IMR-90 (cell line): ENCODE data around the gene NLE1. TPM values are rescaled to one million over a fixed set of nuclear protein-coding genes. Genes with fewer than 3 reads are reported as not detected.

ENCODE experiments used
- ATAC-seq: fragments of 200-7000 bp; cut with Tn5 transposase; 2 replicates; pipeline ENCODE4 v1.9.1; 2020; ENCODE audit warnings: low read depth, mild to moderate bottlenecking, moderate library complexity
- BruUV-seq: library from RNA; stranded (reverse); fragments of 400-500 nt; replicated peaks from 2 replicates; lab custom pipeline; 2021; lab: Mats Ljungman, UMichigan
- CTCF ChIA-PET: fragments of 300-600 bp; formaldehyde crosslinking; extraction: SDS; loops from one replicate; lab custom pipeline; 2021; ENCODE audit warnings: antibody characterized with exemption; lab: Yijun Ruan, JAX
- POLR2A ChIA-PET: fragments of 300-600 bp; sonication (Branson Sonifier 250); formaldehyde crosslinking; loops from one replicate; lab custom pipeline; 2022; ENCODE audit warnings: antibody characterized with exemption; ENCODE audit not compliant: unreplicated experiment; lab: Charles Lee
- DNase-seq: peaks from one replicate; pipeline ENCODE4 v3.0.0; 2013
- H2AFZ ChIP-seq: replicated peaks from 2 replicates; pipeline ENCODE3; 2013; ENCODE audit warnings: low read length, mild to moderate bottlenecking; ENCODE audit not compliant: poor library complexity
- H2AK5ac ChIP-seq: 2 replicates; pipeline ENCODE4 v1.6.1; 2013; ENCODE audit warnings: low read depth, low read length, inconsistent platforms
- H2AK9ac ChIP-seq: replicated peaks from 2 replicates; pipeline ENCODE3; 2013; ENCODE audit warnings: mild to moderate bottlenecking, low read depth, low read length, moderate library complexity; ENCODE audit not compliant: poor library complexity
- H2BK120ac ChIP-seq: 2 replicates; pipeline ENCODE4 v1.6.1; 2013; ENCODE audit warnings: low read depth, low read length, inconsistent platforms
- H2BK15ac ChIP-seq: 3 replicates; pipeline ENCODE4 v1.6.1; 2013; ENCODE audit warnings: low read depth, low read length, inconsistent platforms
- H2BK20ac ChIP-seq: 2 replicates; pipeline ENCODE4 v1.6.1; 2013; ENCODE audit warnings: low read depth, mild to moderate bottlenecking, inconsistent platforms, low read length, moderate library complexity
- H2BK5ac ChIP-seq: 2 replicates; pipeline ENCODE4 v1.6.1; 2013; ENCODE audit warnings: mild to moderate bottlenecking, low read depth, low read length, inconsistent platforms; ENCODE audit not compliant: poor library complexity, severe bottlenecking
- H3K14ac ChIP-seq: replicated peaks from 2 replicates; pipeline ENCODE4 v1.6.1; 2013; ENCODE audit warnings: low read depth, low read length, inconsistent platforms
- H3K18ac ChIP-seq: 2 replicates; pipeline ENCODE4 v1.6.1; 2013; ENCODE audit warnings: low read depth, low read length, control low read depth
- H3K23ac ChIP-seq: 2 replicates; pipeline ENCODE4 v1.6.1; 2013; ENCODE audit warnings: low read depth, low read length, inconsistent platforms
- H3K27ac ChIP-seq: 2 replicates; pipeline ENCODE4 v1.5.1; 2013; ENCODE audit warnings: mild to moderate bottlenecking, control low read depth, low read length; ENCODE audit not compliant: insufficient read depth
- H3K27me3 ChIP-seq: 2 replicates; pipeline ENCODE4 v1.6.1; 2013; ENCODE audit warnings: low read length; ENCODE audit not compliant: control insufficient read depth, insufficient read depth
- H3K36me3 ChIP-seq: 2 replicates; pipeline ENCODE4 v1.6.1; 2013; ENCODE audit warnings: low read length, mixed read lengths; ENCODE audit not compliant: control insufficient read depth, insufficient read depth
- H3K4ac ChIP-seq: 2 replicates; pipeline ENCODE4 v1.6.1; 2013; ENCODE audit warnings: low read depth, low read length, inconsistent platforms
- H3K4me1 ChIP-seq: 2 replicates; pipeline ENCODE4 v1.6.1; 2013; ENCODE audit warnings: low read length, mixed read lengths; ENCODE audit not compliant: control insufficient read depth, insufficient read depth
- H3K4me2 ChIP-seq: 2 replicates; pipeline ENCODE4 v1.6.1; 2013; ENCODE audit warnings: low read depth, mild to moderate bottlenecking, control low read depth, low read length, moderate library complexity
- H3K4me3 ChIP-seq: 2 replicates; pipeline ENCODE4 v1.5.1; 2013; ENCODE audit warnings: low read depth, mild to moderate bottlenecking, control low read depth, low read length, moderate library complexity; ENCODE audit not compliant: insufficient read depth
- H3K56ac ChIP-seq: 2 replicates; pipeline ENCODE4 v1.6.1; 2013; ENCODE audit warnings: low read length, inconsistent platforms; ENCODE audit not compliant: insufficient read depth; ENCODE audit errors: extremely low read depth
- H3K79me1 ChIP-seq, 2 experiments: 2 replicates each; pipeline ENCODE4 v1.6.1; 2013; ENCODE audit warnings: low read length in 2 of 2, inconsistent platforms in 1 of 2, low read depth in 1 of 2
- H3K9ac ChIP-seq: 2 replicates; pipeline ENCODE4 v1.6.1; 2013; ENCODE audit warnings: low read depth, low read length, control low read depth
- H3K9me1 ChIP-seq: 2 replicates; pipeline ENCODE4 v1.6.1; 2013; ENCODE audit warnings: low read length, inconsistent platforms; ENCODE audit not compliant: insufficient read depth
- H3K9me3 ChIP-seq: 2 replicates; pipeline ENCODE4 v1.6.1; 2013; ENCODE audit warnings: low read length; ENCODE audit not compliant: control insufficient read depth, insufficient read depth
- H4K20me1 ChIP-seq: 2 replicates; pipeline ENCODE4 v1.6.1; 2013; ENCODE audit warnings: low read length, inconsistent platforms; ENCODE audit not compliant: insufficient read depth
- H4K5ac ChIP-seq: 2 replicates; pipeline ENCODE4 v1.6.1; 2013; ENCODE audit warnings: mild to moderate bottlenecking, low read depth, low read length, control low read depth
- H4K8ac ChIP-seq, 2 experiments: 2 replicates each; pipeline ENCODE4 v1.6.1; 2013; ENCODE audit warnings: low read depth in 2 of 2, low read length in 2 of 2, control low read depth in 1 of 2, inconsistent platforms in 1 of 2
- H4K91ac ChIP-seq: 2 replicates; pipeline ENCODE4 v1.6.1; 2013; ENCODE audit warnings: low read depth, low read length, inconsistent platforms; ENCODE audit not compliant: insufficient read depth
- BHLHE40 ChIP-seq: fragments of 150-350 bp; IDR thresholded peaks from 2 replicates; pipeline ENCODE4 v1.6.1; 2016; ENCODE audit warnings: mild to moderate bottlenecking, low read depth, low read length
- CEBPB ChIP-seq: IDR thresholded peaks from 2 replicates; pipeline ENCODE4 v1.6.1; 2012; ENCODE audit warnings: low read depth, low read length, improper control_type of control experiment
- CHD1 ChIP-seq: IDR thresholded peaks from 2 replicates; pipeline ENCODE4 v1.6.1; 2012; ENCODE audit warnings: low read depth, low read length, improper control_type of control experiment
- ELK1 ChIP-seq: fragments of 150-350 bp; IDR thresholded peaks from 2 replicates; pipeline ENCODE4 v1.6.1; 2016; ENCODE audit warnings: low read depth, mild to moderate bottlenecking, low read length, moderate library complexity, borderline replicate concordance
- FOS ChIP-seq: fragments of 150-350 bp; IDR thresholded peaks from 2 replicates; pipeline ENCODE4 v1.6.1; 2016; ENCODE audit warnings: low read depth, low read length
- MAFK ChIP-seq: IDR thresholded peaks from 2 replicates; pipeline ENCODE4 v1.6.1; 2012; ENCODE audit warnings: low read depth, low read length, improper control_type of control experiment
- MAZ ChIP-seq: IDR thresholded peaks from 2 replicates; pipeline ENCODE4 v1.6.1; 2012; ENCODE audit warnings: low read depth, mild to moderate bottlenecking, low read length, improper control_type of control experiment, moderate library complexity, borderline replicate concordance
- MXI1 ChIP-seq: IDR thresholded peaks from 2 replicates; pipeline ENCODE4 v1.6.1; 2012; ENCODE audit warnings: low read depth, mild to moderate bottlenecking, low read length, moderate library complexity, borderline replicate concordance
- NFE2L2 ChIP-seq: fragments of 150-350 bp; IDR thresholded peaks from 2 replicates; pipeline ENCODE4 v1.6.1; 2016; ENCODE audit warnings: low read depth, mild to moderate bottlenecking, low read length
- POLR2A ChIP-seq: IDR thresholded peaks from 2 replicates; pipeline ENCODE4 v1.6.1; 2012; ENCODE audit warnings: mild to moderate bottlenecking, low read depth, low read length
- RAD21 ChIP-seq: IDR thresholded peaks from 2 replicates; pipeline ENCODE4 v1.6.1; 2012; ENCODE audit warnings: low read length, improper control_type of control experiment
- RCOR1 ChIP-seq: IDR thresholded peaks from 2 replicates; pipeline ENCODE4 v1.6.1; 2012; ENCODE audit warnings: mild to moderate bottlenecking, low read length, improper control_type of control experiment; ENCODE audit not compliant: insufficient replicate concordance
- RFX5 ChIP-seq: IDR thresholded peaks from 2 replicates; pipeline ENCODE4 v1.8.0; 2012; ENCODE audit warnings: low read depth, mild to moderate bottlenecking, low read length, moderate library complexity
- SMC3 ChIP-seq: fragments of 150-350 bp; IDR thresholded peaks from 2 replicates; pipeline ENCODE4 v1.6.1; 2016; ENCODE audit warnings: low read depth, mild to moderate bottlenecking, antibody characterized with exemption, low read length, moderate library complexity
- WGBS, 2 experiments: methylation state at CpG; one replicate each; pipeline versions ENCODE4 v1.1.5 to v1.1.7; 2013; ENCODE audit warnings: missing lambda C conversion rate in 2 of 2; ENCODE audit not compliant: insufficient read length in 1 of 2; ENCODE audit errors: extremely low coverage in 2 of 2; 5-methylcytosine and 5-hydroxymethylcytosine counted together
- dilution Hi-C: fragments of 300-500 bp; cut with HindIII; formaldehyde crosslinking; loops from one replicate; pipeline ENCODE4 v1.14.3; 2018; ENCODE audit warnings: low sequenced_read_pairs; ENCODE audit not compliant: unreplicated experiment
- in situ Hi-C: fragments of 300-500 bp; cut with MboI; formaldehyde crosslinking; loops from 3 replicates; pipeline ENCODE4 v1.14.3; 2019; ENCODE audit warnings: low sequenced_read_pairs, inconsistent platforms, mixed read lengths
- intact Hi-C: fragments of 100-400 bp; cut with micrococcal nuclease; formaldehyde crosslinking; loops from 2 replicates; pipeline ENCODE4 v1.10.0; 2022
- polyA plus RNA-seq, 3 experiments: library from polyadenylated mRNA; depleted of rRNA; stranded (reverse); fragments of >200 nt; gene quantifications; 2 replicates each; pipeline ENCODE4 v1.2.3, GENCODE V29; 2012; ENCODE audit warnings: low replicate concordance in 1 of 3
- total RNA-seq: library from RNA; depleted of rRNA; stranded (reverse); fragments of >200 nt; gene quantifications from 2 replicates; pipeline ENCODE4 v1.2.3, GENCODE V29; 2012
- TF ChIP-seq, protein P1 (sequence below): fragments of 150-350 bp; IDR thresholded peaks from 2 replicates; pipeline ENCODE4 v1.6.1; 2017; ENCODE audit warnings: mild to moderate bottlenecking, antibody characterized with exemption, low read length, low read depth
- TF ChIP-seq, protein P2 (sequence below): conservative IDR thresholded peaks from 2 replicates; pipeline ENCODE4 v1.5.1; 2012; ENCODE audit warnings: mild to moderate bottlenecking, low read depth, low read length, improper control_type of control experiment

Gene NLE1
- total and polyA plus RNA-seq, 2 of the 4 experiments (the other 2 are of a cell fraction) = 18.6 to 23.7 TPM

GRCh38 chr17:35083071-35083470 lies 59.0 kb downstream of the NLE1 start:
- no TSS peak for BruUV-seq
- H4K91ac ChIP-seq = no peak overlapping the region
- no peak overlapping the region for H4K8ac ChIP-seq
- H2BK5ac ChIP-seq = no peak overlapping the region
- H3K36me3 ChIP-seq = no peaks in the 10 kb centered on the region
- H3K79me1 ChIP-seq = peaks cover 21 to 67% of the 10 kb centered on the region in 2 experiments
- H3K4ac ChIP-seq = no peak overlapping the region; the same call in 1 of the 2 replicates
- no peak overlapping the region for H2BK20ac ChIP-seq
- TF ChIP-seq RAD21 = no peak
- TF ChIP-seq NFE2L2 = no peak
- no peak for TF ChIP-seq CHD1
- no peak for TF ChIP-seq MXI1
- no peak for TF ChIP-seq POLR2A
- TF ChIP-seq ELK1 = no peak
- TF ChIP-seq RCOR1 = no peak
- TF ChIP-seq, protein P1, sequence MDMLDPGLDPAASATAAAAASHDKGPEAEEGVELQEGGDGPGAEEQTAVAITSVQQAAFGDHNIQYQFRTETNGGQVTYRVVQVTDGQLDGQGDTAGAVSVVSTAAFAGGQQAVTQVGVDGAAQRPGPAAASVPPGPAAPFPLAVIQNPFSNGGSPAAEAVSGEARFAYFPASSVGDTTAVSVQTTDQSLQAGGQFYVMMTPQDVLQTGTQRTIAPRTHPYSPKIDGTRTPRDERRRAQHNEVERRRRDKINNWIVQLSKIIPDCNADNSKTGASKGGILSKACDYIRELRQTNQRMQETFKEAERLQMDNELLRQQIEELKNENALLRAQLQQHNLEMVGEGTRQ = no peak
- no peak for TF ChIP-seq BHLHE40
- no peak for TF ChIP-seq CEBPB
- TF ChIP-seq SMC3 = no peak
- no peak for TF ChIP-seq MAZ
- TF ChIP-seq RFX5 = no peak
- no peak for TF ChIP-seq FOS
- TF ChIP-seq MAFK = no peak
- TF ChIP-seq, protein P2, sequence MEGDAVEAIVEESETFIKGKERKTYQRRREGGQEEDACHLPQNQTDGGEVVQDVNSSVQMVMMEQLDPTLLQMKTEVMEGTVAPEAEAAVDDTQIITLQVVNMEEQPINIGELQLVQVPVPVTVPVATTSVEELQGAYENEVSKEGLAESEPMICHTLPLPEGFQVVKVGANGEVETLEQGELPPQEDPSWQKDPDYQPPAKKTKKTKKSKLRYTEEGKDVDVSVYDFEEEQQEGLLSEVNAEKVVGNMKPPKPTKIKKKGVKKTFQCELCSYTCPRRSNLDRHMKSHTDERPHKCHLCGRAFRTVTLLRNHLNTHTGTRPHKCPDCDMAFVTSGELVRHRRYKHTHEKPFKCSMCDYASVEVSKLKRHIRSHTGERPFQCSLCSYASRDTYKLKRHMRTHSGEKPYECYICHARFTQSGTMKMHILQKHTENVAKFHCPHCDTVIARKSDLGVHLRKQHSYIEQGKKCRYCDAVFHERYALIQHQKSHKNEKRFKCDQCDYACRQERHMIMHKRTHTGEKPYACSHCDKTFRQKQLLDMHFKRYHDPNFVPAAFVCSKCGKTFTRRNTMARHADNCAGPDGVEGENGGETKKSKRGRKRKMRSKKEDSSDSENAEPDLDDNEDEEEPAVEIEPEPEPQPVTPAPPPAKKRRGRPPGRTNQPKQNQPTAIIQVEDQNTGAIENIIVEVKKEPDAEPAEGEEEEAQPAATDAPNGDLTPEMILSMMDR = no peak
- in situ Hi-C loops = no loop called here
- ChIA-PET POLR2A (no interaction called here), CTCF (interaction anchor here (1.0 kb wide), 1 partner anchor 18 kb away, joined by 4 read pairs; no protein-coding TSS in a partner anchor)
- H3K14ac ChIP-seq = no peak overlapping the region
- dilution Hi-C loops = no loop called here
- no peak overlapping the region for H3K18ac ChIP-seq
- H3K4me1 ChIP-seq = peaks cover 10% of the 10 kb centered on the region; the same call in 1 of the 2 replicates
- H3K27ac ChIP-seq = no peak overlapping the region
- H2BK15ac ChIP-seq = 0 out of 3 replicates have a peak overlapping the region, but pooled peaks have one; percentile 40
- H3K56ac ChIP-seq = no peak overlapping the region
- intact Hi-C loops = no loop called here
- H4K20me1 ChIP-seq = peaks cover 8% of the 10 kb centered on the region
- H3K23ac ChIP-seq = peak overlapping the region; percentile 48; the same call in 1 of the 2 replicates
- H3K9ac ChIP-seq = no peak overlapping the region
- H4K5ac ChIP-seq = no peak overlapping the region
- H2AK5ac ChIP-seq = no peak overlapping the region
- DNase-seq (no peak), ATAC-seq (no peak)
- no peak overlapping the region for H3K4me2 ChIP-seq
- H2AK9ac ChIP-seq = no peak overlapping the region
- no peaks in the 10 kb centered on the region for H3K9me3 ChIP-seq
- H3K27me3 ChIP-seq = no peaks in the 10 kb centered on the region
- H2AFZ ChIP-seq = no peak overlapping the region
- peaks cover 15% of the 10 kb centered on the region for H3K9me1 ChIP-seq
- WGBS, 2 experiments = no CpG with 5 or more reads among the region's 2 CpGs
- H2BK120ac ChIP-seq = peak overlapping the region; percentile 22; the same call in 1 of the 2 replicates
- H3K4me3 ChIP-seq = no peak overlapping the region
